ENCODE data around the gene WDTC1.

Gene WDTC1

DNA sequence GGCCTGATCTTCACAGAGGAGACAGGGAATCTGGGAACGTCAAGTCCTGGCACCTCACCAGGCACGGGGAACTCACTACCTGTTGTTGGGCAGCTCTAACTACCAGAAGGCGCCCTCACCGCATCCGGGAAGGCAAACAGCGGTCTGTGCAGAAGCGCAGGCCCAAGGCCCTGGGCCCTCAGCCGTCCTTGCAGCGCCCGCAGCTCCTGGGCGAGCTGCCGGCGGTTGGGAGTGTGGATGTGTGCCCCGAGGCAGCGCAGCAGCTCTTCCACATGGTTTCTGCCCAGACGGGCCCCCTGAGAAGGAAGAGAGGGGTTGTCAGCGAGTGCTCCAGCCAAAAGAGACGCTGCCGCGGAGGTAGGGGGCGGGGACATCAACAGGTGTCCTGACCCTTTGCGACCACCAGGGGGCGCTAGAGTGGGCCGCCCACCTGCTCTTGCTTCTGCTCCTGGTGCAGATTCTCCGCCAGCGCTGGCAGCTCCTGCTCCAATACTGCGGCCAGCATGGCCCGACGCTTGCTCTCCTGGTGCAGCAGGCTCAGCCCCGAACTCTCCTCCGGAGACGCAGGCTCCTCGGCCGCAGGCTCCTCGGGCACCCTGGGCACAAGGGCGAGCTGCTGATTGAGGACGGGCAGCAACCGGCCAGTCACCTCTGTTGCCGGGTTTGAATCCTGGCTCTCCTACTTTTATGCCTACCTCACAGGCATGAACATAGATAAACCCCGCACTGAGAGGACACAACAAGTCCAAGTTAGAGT lies 123.0 kb downstream of the WDTC1 start:
- peak overlapping the region; percentile 70 for H3K4me3 Mint-ChIP-seq
- DNase-seq, result peak; percentile 92
- H3K27me3 Mint-ChIP-seq, result no peaks in the 10 kb centered on the region
- no peaks in the 10 kb centered on the region for H3K9me3 Mint-ChIP-seq
- H3K36me3 Mint-ChIP-seq (ENCODE audit: low read depth), result peaks cover 2% of the 10 kb centered on the region
- peak overlapping the region; percentile 66 for H3K27ac Mint-ChIP-seq
- peaks cover 40% of the 10 kb centered on the region for H3K4me1 Mint-ChIP-seq (ENCODE audit: low read depth)

Data from activated T-cell treated with anti-CD3 and anti-CD28 coated beads, Interleukin-2, amount 50 U/mL, for 24 hours (primary cell).